GM12891 (cell line): Measurements from ENCODE around the gene INTS14.

Experiments used
- PAX5 ChIP-seq: IDR thresholded peaks from 2 replicates; pipeline ENCODE4 v1.6.1; 2011; ENCODE audit warnings: low read length, moderate library complexity, mild to moderate bottlenecking; ENCODE audit not compliant: insufficient read depth, severe bottlenecking
- POLR2A ChIP-seq: IDR thresholded peaks from 2 replicates; pipeline ENCODE4 v1.6.1; 2011; ENCODE audit warnings: low read depth, low read length, control low read depth
- POLR2AphosphoS5 ChIP-seq: IDR thresholded peaks from 2 replicates; pipeline ENCODE4 v1.6.1; 2011; ENCODE audit warnings: low read depth, low read length, control low read depth
- POU2F2 ChIP-seq: IDR thresholded peaks from 2 replicates; pipeline ENCODE4 v1.6.1; 2011; ENCODE audit warnings: low read depth, mild to moderate bottlenecking, control low read depth, low read length, moderate library complexity
- SPI1 ChIP-seq: IDR thresholded peaks from 2 replicates; pipeline ENCODE4 v1.6.1; 2011; ENCODE audit warnings: low read depth, low read length, control low read depth
- TAF1 ChIP-seq: IDR thresholded peaks from 2 replicates; pipeline ENCODE4 v1.6.1; 2011; ENCODE audit warnings: low read depth, low read length, control low read depth

DNA sequence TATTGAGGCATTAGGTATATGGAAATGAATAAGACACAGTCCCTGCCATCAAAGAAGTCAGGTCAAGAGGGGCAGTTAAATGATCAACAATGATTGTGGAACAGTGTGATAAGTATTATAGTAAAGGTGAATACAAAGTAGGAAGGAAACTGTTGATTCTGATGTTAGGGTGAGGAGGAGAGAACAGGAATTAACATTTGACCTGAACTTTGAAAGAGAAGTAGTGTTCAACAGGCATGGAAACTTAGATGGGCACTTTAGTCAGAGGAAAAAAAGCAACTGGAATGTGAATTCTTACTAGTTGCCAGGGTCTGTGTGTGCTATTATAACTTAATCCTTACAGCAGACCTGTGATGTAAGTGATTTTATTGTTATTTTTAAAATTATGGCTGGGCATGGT lies 63.1 kb downstream of the INTS14 start:
- TF ChIP-seq POLR2AphosphoS5 (no peak), TAF1 (no peak), POLR2A (no peak), PAX5 (no peak), SPI1 (no peak), POU2F2 (no peak)
